OCI-LY1 (cell line): Measurements from ENCODE around the gene VPS4A.

ENCODE experiments used
- CTCF ChIP-seq: fragments of 200-600 bp; sonication (generic), shearing (Covaris generic); IDR thresholded peaks from 2 replicates; pipeline ENCODE4 v1.5.1; 2017; ENCODE audit warnings: mild to moderate bottlenecking, antibody characterized with exemption, low read length, moderate library complexity, mixed read lengths
- EZH2 ChIP-seq: fragments of 200-600 bp; sonication (generic), shearing (Covaris generic); IDR thresholded peaks from 2 replicates; pipeline ENCODE4 v1.8.0; 2017; ENCODE audit warnings: borderline replicate concordance, mixed run types, mild to moderate bottlenecking, antibody characterized with exemption, low read length, moderate library complexity, mixed read lengths

DNA sequence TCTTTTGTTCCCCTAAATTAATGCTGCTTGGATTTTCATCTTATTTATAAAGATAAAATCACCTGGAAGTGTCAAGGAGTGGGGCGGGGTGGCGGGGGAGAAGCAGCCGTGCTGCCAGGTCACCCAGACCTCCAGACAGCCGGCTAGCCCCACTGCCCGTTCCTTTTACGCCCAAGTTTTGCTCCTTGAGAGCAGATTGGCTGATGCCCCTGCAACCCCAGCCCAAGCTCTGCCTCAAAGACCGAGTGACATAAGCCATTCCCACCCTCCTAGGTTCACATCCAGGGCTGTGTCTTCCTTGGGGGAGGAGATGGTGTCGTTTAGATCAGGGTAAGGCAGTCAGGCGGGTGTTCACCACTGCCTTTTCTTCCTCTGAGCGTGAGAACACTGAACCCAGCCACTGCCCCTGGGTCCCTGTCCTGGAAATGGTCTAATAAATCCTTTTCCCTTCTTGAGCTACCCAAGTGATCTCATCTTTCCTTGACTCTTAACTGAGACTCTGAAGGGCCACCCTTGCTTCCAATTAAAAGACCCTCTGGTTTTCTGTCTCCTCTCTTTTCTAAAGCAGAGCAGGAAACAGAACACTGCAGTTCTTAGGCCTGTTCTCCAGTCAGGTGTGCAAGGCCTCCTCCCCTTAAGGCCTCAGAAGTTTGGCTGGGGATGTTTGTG is 13.6 kb downstream of the VPS4A start:
- TF ChIP-seq EZH2 (no peak), CTCF (no peak)
